Testis (tissue), 3 donors: ENCODE measurements around the gene PIGU. TPM values are rescaled to one million over a fixed set of nuclear protein-coding genes. Genes with fewer than 3 reads are reported as not detected.

ENCODE experiments used
- DNase-seq: peaks from one replicate; pipeline ENCODE4 v3.0.0-alpha.2; 2019
- H3K27ac ChIP-seq, 2 donors: fragments of 200-600 bp; sonication (generic); one replicate each; pipeline ENCODE4 v1.5.1; 2019
- H3K27me3 ChIP-seq: fragments of 200-600 bp; sonication (generic); one replicate; pipeline ENCODE4 v1.5.1; 2019
- H3K36me3 ChIP-seq: fragments of 200-600 bp; sonication (generic); one replicate; pipeline ENCODE4 v1.5.1; 2017; ENCODE audit warnings: low read depth; ENCODE audit errors: missing control alignments
- H3K4me1 ChIP-seq: fragments of 200-600 bp; sonication (generic); one replicate; pipeline ENCODE4 v1.5.1; 2019
- H3K4me3 ChIP-seq, 2 donors: fragments of 200-600 bp; sonication (generic); one replicate each; pipeline ENCODE4 v1.5.1; 2017 to 2019
- H3K9me3 ChIP-seq: fragments of 200-600 bp; sonication (generic); one replicate; pipeline ENCODE4 v1.5.1; 2017
- POLR2A ChIP-seq: fragments of 450-650 bp; IDR thresholded peaks from one replicate; pipeline ENCODE4 v1.6.1; 2017; ENCODE audit warnings: antibody characterized with exemption, mild to moderate bottlenecking, moderate library complexity
- WGBS, 2 donors: methylation state at CpG; one replicate each; pipeline ENCODE4 v1.1.5; 2018; 5-methylcytosine and 5-hydroxymethylcytosine counted together
- intact Hi-C: fragments of 100-400 bp; cut with DNase I; formaldehyde crosslinking; loops from one replicate; pipeline ENCODE4 v1.15.1; 2023; ENCODE audit warnings: low total_unique reads
- polyA plus RNA-seq: library from polyadenylated mRNA; stranded (reverse); fragments of 350-450 nt; fragmentation: Illumina TruSeq; extraction: RNeasy Lipid Tissue Mini Kit (QIAGEN cat#74804); gene quantifications from one replicate; pipeline ENCODE4 v1.2.3, GENCODE V29; 2014; ENCODE audit warnings: low read depth, low replicate concordance; ENCODE audit not compliant: insufficient read depth
- total RNA-seq, 2 donors: library from RNA; depleted of rRNA; stranded (reverse); fragments of >200 nt; gene quantifications; one replicate each; pipeline ENCODE4 v1.2.3, GENCODE V29; 2016
- TF ChIP-seq, protein P1 (sequence below), 3 experiments: fragments of 450-650 bp in 2 of 3; fragments of 200-600 bp in 1 of 3; sonication (generic) in 1 of 3; IDR thresholded peaks; one replicate each; pipeline ENCODE4 v1.5.1; 2016 to 2019; ENCODE audit warnings: antibody characterized with exemption in 3 of 3, mild to moderate bottlenecking in 2 of 3, moderate library complexity in 1 of 3

Gene PIGU
- total and polyA plus RNA-seq, 3 donors from 2014 or later: 35.0 to 48.9 (median 35.7) TPM

DNA sequence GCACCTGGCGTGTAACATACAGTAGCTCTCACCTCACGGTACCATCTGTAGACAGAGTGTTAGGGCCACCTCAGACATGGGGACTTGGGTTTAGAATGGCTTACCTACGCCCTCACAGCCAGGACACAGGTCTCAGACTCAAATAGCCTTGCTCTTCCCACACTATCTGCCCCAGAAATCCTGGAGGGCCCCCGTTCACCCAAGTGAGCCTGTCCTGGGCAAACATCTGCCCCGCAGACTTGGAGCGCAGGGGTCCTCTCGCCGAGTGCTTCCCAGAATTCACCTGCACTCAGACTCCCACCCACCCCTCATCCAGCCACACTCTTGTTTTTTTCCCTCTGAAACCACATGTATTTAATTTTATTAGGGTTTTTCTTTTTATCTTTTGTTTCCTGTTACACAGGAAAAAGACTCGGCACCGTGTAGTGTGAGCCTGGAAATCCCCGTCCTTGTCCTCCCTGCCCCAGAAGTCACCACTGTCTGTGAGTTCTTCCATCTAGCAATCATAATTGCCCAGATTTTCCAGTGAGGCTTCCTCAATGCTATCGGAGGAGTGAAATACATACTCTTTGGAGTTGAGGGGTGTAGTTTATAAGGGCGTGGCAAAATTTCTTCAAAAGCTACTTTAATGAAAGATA, 135.5 kb downstream of the PIGU start:
- intact Hi-C loops: no loop called here
- Histone ChIP-seq H3K4me1 (peaks cover 4% of the 10 kb centered on the region), H3K27ac (no peak overlapping the region), H3K4me3 (no peak overlapping the region), H3K27me3 (no peaks in the 10 kb centered on the region), H3K36me3 (no peaks in the 10 kb centered on the region), H3K9me3 (no peaks in the 10 kb centered on the region)
- no peak for TF ChIP-seq POLR2A
- TF ChIP-seq, protein P1, sequence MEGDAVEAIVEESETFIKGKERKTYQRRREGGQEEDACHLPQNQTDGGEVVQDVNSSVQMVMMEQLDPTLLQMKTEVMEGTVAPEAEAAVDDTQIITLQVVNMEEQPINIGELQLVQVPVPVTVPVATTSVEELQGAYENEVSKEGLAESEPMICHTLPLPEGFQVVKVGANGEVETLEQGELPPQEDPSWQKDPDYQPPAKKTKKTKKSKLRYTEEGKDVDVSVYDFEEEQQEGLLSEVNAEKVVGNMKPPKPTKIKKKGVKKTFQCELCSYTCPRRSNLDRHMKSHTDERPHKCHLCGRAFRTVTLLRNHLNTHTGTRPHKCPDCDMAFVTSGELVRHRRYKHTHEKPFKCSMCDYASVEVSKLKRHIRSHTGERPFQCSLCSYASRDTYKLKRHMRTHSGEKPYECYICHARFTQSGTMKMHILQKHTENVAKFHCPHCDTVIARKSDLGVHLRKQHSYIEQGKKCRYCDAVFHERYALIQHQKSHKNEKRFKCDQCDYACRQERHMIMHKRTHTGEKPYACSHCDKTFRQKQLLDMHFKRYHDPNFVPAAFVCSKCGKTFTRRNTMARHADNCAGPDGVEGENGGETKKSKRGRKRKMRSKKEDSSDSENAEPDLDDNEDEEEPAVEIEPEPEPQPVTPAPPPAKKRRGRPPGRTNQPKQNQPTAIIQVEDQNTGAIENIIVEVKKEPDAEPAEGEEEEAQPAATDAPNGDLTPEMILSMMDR (IDR thresholded peaks at IDR 0.05): no peak
- no peak for DNase-seq
- 81 to 88% methylated on average over 13 of the region's 13 CpGs for WGBS, 2 donors

DNA sequence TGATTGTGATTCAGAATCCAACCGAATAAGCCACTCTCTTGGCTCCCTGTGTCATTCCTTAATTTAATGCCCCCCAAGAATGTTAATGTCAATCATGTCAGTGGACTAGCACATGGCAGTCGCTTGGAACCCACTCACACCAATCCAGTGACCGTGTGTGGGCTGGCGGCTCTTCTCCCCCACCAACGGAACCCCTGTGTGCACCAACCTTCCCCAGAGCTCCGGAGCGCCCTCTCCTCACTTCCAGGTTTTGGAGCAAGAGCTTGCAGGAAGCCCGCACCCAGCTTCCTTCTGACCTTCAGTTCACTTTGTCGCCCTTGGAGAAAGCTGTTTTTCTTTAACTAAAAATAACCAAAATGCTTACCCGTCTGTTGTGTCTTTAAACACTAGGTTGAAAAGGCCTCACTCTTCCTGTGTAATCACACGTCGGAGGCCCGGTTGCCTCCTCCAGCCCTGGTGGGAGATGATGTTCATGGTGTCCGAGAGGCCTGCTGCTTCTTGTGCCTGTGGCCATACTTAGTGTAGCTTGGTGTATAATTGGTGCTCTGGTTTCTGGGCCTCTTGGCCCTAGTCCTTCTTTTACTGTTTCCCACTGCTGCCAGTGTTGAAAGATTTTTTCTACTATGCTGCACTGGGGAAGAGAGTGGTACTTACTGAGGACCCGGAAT, 136.2 kb downstream of the PIGU start:
- H3K36me3 ChIP-seq: no peaks in the 10 kb centered on the region
- intact Hi-C loops: no loop called here
- DNase-seq: no peak
- H3K27me3 ChIP-seq: no peaks in the 10 kb centered on the region
- H3K4me3 ChIP-seq: no peak overlapping the region
- H3K27ac ChIP-seq: no peak overlapping the region
- TF ChIP-seq, protein P1 (IDR thresholded peaks at IDR 0.05): no peak
- no peak for TF ChIP-seq POLR2A
- 88% methylated on average over 15 of the region's 15 CpGs for WGBS, 2 donors
- peaks cover 4% of the 10 kb centered on the region for H3K4me1 ChIP-seq
- no peaks in the 10 kb centered on the region for H3K9me3 ChIP-seq

DNA sequence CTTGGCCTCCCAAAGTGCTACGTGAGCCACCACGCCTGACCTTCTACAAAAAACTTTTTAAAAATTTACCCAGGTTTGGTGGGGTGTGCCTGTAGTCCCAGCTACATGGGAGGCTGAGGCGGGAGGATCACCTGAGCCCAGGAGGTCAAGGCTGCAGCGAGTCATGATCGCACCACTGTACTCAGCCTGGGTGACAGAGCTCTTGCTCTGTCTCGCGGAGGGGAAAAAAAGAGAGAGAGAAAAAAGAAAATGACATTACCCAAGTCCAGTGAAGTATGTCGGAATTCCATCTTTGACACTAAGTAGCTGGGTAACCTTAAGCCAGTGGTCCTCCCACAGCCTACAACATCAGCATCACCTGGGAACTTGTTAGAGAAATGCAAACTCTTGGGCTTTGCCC, 137.1 kb downstream of the PIGU start:
- no peak overlapping the region for H3K4me3 ChIP-seq
- no peaks in the 10 kb centered on the region for H3K27me3 ChIP-seq
- no peak for DNase-seq
- 92 to 95% methylated on average over 8 of the region's 8 CpGs for WGBS, 2 donors
- no peaks in the 10 kb centered on the region for H3K9me3 ChIP-seq
- TF ChIP-seq, protein P1 (IDR thresholded peaks at IDR 0.05): no peak
- TF ChIP-seq POLR2A: no peak
- intact Hi-C loops: no loop called here
- no peaks in the 10 kb centered on the region for H3K36me3 ChIP-seq
- peaks cover 4% of the 10 kb centered on the region for H3K4me1 ChIP-seq
- H3K27ac ChIP-seq: no peak overlapping the region

DNA sequence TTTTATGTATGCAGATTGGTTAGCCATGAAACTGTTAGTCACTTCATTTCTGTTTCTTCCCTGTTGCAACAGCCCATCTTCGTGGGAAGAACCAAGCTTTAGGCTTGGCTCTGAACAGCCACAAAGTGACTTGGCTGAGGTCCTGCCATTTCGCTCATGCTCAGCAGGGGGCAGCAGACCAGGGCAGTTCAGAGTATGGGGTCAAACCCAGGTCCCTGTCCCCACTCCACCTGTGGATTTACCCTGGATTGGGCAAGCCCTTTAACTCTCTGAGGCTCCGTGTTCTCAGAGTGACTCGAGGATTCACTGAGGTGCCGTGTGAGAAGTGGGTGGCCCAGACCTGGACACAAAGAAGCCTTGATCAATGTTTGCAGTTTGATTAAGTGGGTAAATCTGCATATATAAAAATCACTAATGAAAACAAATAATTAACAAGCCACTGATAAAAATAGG, 138.2 kb downstream of the PIGU start:
- H3K27me3 ChIP-seq: no peaks in the 10 kb centered on the region
- intact Hi-C loops: no loop called here
- H3K9me3 ChIP-seq: no peaks in the 10 kb centered on the region
- TF ChIP-seq, protein P1 (IDR thresholded peaks at IDR 0.05): peak; percentile 30 to 63 (median 63)
- TF ChIP-seq POLR2A: no peak
- H3K4me1 ChIP-seq: no peaks in the 10 kb centered on the region
- H3K27ac ChIP-seq: no peak overlapping the region
- DNase-seq: peak; percentile 59
- WGBS, 2 donors: 61 to 71% methylated on average over 5 of the region's 5 CpGs
- H3K4me3 ChIP-seq: no peak overlapping the region
- H3K36me3 ChIP-seq: no peaks in the 10 kb centered on the region
